Uterus (tissue), 2 donors: ENCODE results near the gene SBF2.

Source experiments
- CTCF ChIP-seq, 4 experiments: fragments of 200-600 bp in 2 of 4; fragments of 450-650 bp in 2 of 4; sonication (generic) in 2 of 4; IDR thresholded peaks; one replicate each; pipeline ENCODE4 v1.5.1; 2016 to 2019; ENCODE audit warnings: antibody characterized with exemption in 4 of 4, mild to moderate bottlenecking in 2 of 4, moderate library complexity in 1 of 4
- POLR2A ChIP-seq, 2 donors: fragments of 450-650 bp; IDR thresholded peaks; one replicate each; pipeline ENCODE4 v1.6.1; 2016; ENCODE audit warnings: antibody characterized with exemption in 2 of 2, mild to moderate bottlenecking in 1 of 2, moderate library complexity in 1 of 2

GRCh38 chr11:10209326-10209725 is 84.7 kb downstream of the SBF2 start:
- no peak for TF ChIP-seq CTCF (IDR thresholded peaks at IDR 0.05)
- no peak for TF ChIP-seq POLR2A (IDR thresholded peaks at IDR 0.05)
